22Rv1 (cell line): Measurements from ENCODE around the gene DLL4.
A peak's percentile ranks its signal among the peaks of the same experiment; 100 is the strongest.

Experiments
- H3K27ac ChIP-seq: fragments of 450-650 bp; 2 replicates; pipeline ENCODE4 v1.5.1; 2017
- CTCF ChIP-seq: fragments of 450-650 bp; IDR thresholded peaks from 2 replicates; pipeline ENCODE4 v1.5.1; 2017; ENCODE audit warnings: mild to moderate bottlenecking
- ZFX ChIP-seq: fragments of 450-650 bp; IDR thresholded peaks from 2 replicates; pipeline ENCODE4 v1.6.1; 2017; ENCODE audit warnings: antibody characterized with exemption, borderline replicate concordance

DLL4 gene

GRCh38 chr15:40936234-40936708 lies 7.1 kb downstream of the DLL4 start:
- H3K27ac ChIP-seq = no peak overlapping the region
- TF ChIP-seq CTCF (no peak), ZFX (no peak)

GRCh38 chr15:40936709-40937666 lies 7.8 kb downstream of the DLL4 start:
- TF ChIP-seq ZFX = no peak
- no peak for TF ChIP-seq CTCF
- no peak overlapping the region for H3K27ac ChIP-seq

- no peak overlapping the region for H3K27ac ChIP-seq
- TF ChIP-seq CTCF (peak; percentile 80), ZFX (no peak)
Measured at GRCh38 chr15:40937762-40938535, 8.8 kb downstream of the DLL4 start.

GRCh38 chr15:40938536-40938870 lies 9.4 kb downstream of the DLL4 start:
- TF ChIP-seq CTCF (no peak), ZFX (no peak)
- no peak overlapping the region for H3K27ac ChIP-seq

- no peak for TF ChIP-seq CTCF
- no peak for TF ChIP-seq ZFX
- no peak overlapping the region; the same call in 1 of the 2 replicates for H3K27ac ChIP-seq
Measured at GRCh38 chr15:40940296-40940801, 11.2 kb downstream of the DLL4 start.

- H3K27ac ChIP-seq = peak overlapping the region; percentile 26; the same call in 1 of the 2 replicates
- no peak for TF ChIP-seq CTCF
- no peak for TF ChIP-seq ZFX
Measured at GRCh38 chr15:40941068-40941527, 12.0 kb downstream of the DLL4 start.
